ENCODE measurements around the gene CEP120.
"Not testable (repeated sequence)": the region's sequence is repeated elsewhere in the genome, so short reads cannot be mapped to it uniquely, and the experiment has no call there.

The CEP120 gene

GRCh38 chr5:123439709-123440108 lies 16.5 kb upstream of the CEP120 start:
- DNase-seq = no peak

GRCh38 chr5:123438902-123439301 lies 15.7 kb upstream of the CEP120 start:
- no peak for DNase-seq

- DNase-seq = no peak
Measured at GRCh38 chr5:123438244-123438643, 15.0 kb upstream of the CEP120 start.

- no peak for DNase-seq
Measured at GRCh38 chr5:123436201-123436600, 13.0 kb upstream of the CEP120 start.

GRCh38 chr5:123434796-123435195 lies 11.6 kb upstream of the CEP120 start:
- no peak for DNase-seq

GRCh38 chr5:123433596-123433995 lies 10.4 kb upstream of the CEP120 start:
- no peak for DNase-seq

- not testable (repeated sequence) for DNase-seq
Measured at GRCh38 chr5:123430441-123430840, 7.2 kb upstream of the CEP120 start.

GRCh38 chr5:123429993-123430392 lies 6.8 kb upstream of the CEP120 start:
- DNase-seq = no peak

GRCh38 chr5:123429221-123429954 lies 6.2 kb upstream of the CEP120 start:
- no peak for DNase-seq

GRCh38 chr5:123428521-123429220 lies 5.5 kb upstream of the CEP120 start:
- DNase-seq = no peak

- no peak for DNase-seq
Measured at GRCh38 chr5:123427281-123427680, 4.1 kb upstream of the CEP120 start.

GRCh38 chr5:123425431-123425830 lies 2.2 kb upstream of the CEP120 start:
- DNase-seq = no peak

GRCh38 chr5:123422433-123423277 lies 548 bp downstream of the CEP120 start:
- DNase-seq = peak in 28 of 56 donors; percentile 13 to 70 (median 38)

GRCh38 chr5:123421773-123422172 lies 1.4 kb downstream of the CEP120 start:
- no peak for DNase-seq

- no peak for DNase-seq
Measured at GRCh38 chr5:123414974-123415373, 8.2 kb downstream of the CEP120 start.

GRCh38 chr5:123412206-123412605 lies 11.0 kb downstream of the CEP120 start:
- no peak for DNase-seq

GRCh38 chr5:123401999-123402398 lies 21.2 kb downstream of the CEP120 start:
- DNase-seq = not testable (repeated sequence)

- DNase-seq = no peak
Measured at GRCh38 chr5:123401320-123401719, 21.9 kb downstream of the CEP120 start.

GRCh38 chr5:123400870-123401291 lies 22.3 kb downstream of the CEP120 start:
- DNase-seq = not testable (repeated sequence)

GRCh38 chr5:123398058-123398733 lies 25.0 kb downstream of the CEP120 start:
- no peak for DNase-seq

GRCh38 chr5:123397538-123397937 lies 25.7 kb downstream of the CEP120 start:
- DNase-seq = no peak

Measured in nucleus accumbens (tissue), 56 donors.